Suppressor macrophage treated with lipopolysaccharide for 1 hour (primary cell): ENCODE data around the gene NDUFAF4.

Experiments
- DNase-seq, 3 donors: peaks; one replicate each; pipeline ENCODE4 v3.0.0-alpha.2; 2020 to 2022

The NDUFAF4 gene

GRCh38 chr6:96897396-96898240 is at the start of gene NDUFAF4:
Gene NDUFAF4, minus strand, starts transcription at chr6:96897891. Its CDS starts 90 bp downstream, at chr6:96897801.
- DNase-seq, result peak; percentile 97 to 99 (median 98)

GRCh38 chr6:96947055-96947454 is 49.4 kb upstream of the NDUFAF4 start:
- no peak for DNase-seq

GRCh38 chr6:96943555-96944215 is 46.0 kb upstream of the NDUFAF4 start:
- no peak for DNase-seq

- no peak for DNase-seq
These were observed 45.0 kb upstream of the NDUFAF4 start for GRCh38 chr6:96942676-96943075.

- no peak for DNase-seq
These were observed 42.6 kb upstream of the NDUFAF4 start for GRCh38 chr6:96940322-96940721.

GRCh38 chr6:96939007-96939805 is 41.5 kb upstream of the NDUFAF4 start:
- DNase-seq, result peak; percentile 5 to 36 (median 15)

GRCh38 chr6:96934087-96934486 is 36.4 kb upstream of the NDUFAF4 start:
- no peak for DNase-seq

- DNase-seq, result no peak
These were observed 33.5 kb upstream of the NDUFAF4 start for GRCh38 chr6:96931198-96931597.

- DNase-seq, result no peak
These were observed 32.0 kb upstream of the NDUFAF4 start for GRCh38 chr6:96929741-96930140.

GRCh38 chr6:96927660-96928059 is 30.0 kb upstream of the NDUFAF4 start:
- no peak for DNase-seq

GRCh38 chr6:96926425-96926824 is 28.7 kb upstream of the NDUFAF4 start:
- DNase-seq, result no peak

GRCh38 chr6:96925290-96925687 is 27.6 kb upstream of the NDUFAF4 start:
- DNase-seq, result no peak

GRCh38 chr6:96923871-96924493 is 26.3 kb upstream of the NDUFAF4 start:
- DNase-seq, result no peak

- no peak for DNase-seq
These were observed 25.7 kb upstream of the NDUFAF4 start for GRCh38 chr6:96923400-96923799.

- DNase-seq, result peak; percentile 26 to 31 (median 28)
These were observed 19.4 kb upstream of the NDUFAF4 start for GRCh38 chr6:96917098-96917497.

- DNase-seq, result no peak
These were observed 15.9 kb upstream of the NDUFAF4 start for GRCh38 chr6:96913621-96914020.

- no peak for DNase-seq
These were observed 14.1 kb upstream of the NDUFAF4 start for GRCh38 chr6:96911751-96912150.

- no peak for DNase-seq
These were observed 13.5 kb upstream of the NDUFAF4 start for GRCh38 chr6:96911171-96911570.

GRCh38 chr6:96909811-96910210 is 12.1 kb upstream of the NDUFAF4 start:
- no peak for DNase-seq

- DNase-seq, result peak; percentile 18 to 39 (median 32)
These were observed 9.8 kb upstream of the NDUFAF4 start for GRCh38 chr6:96907498-96907897.

- no peak for DNase-seq
These were observed 3.2 kb upstream of the NDUFAF4 start for GRCh38 chr6:96900873-96901272.

GRCh38 chr6:96899451-96899998 is 1.8 kb upstream of the NDUFAF4 start:
- DNase-seq, result no peak

GRCh38 chr6:96899019-96899418 is 1.3 kb upstream of the NDUFAF4 start:
- DNase-seq, result peak; percentile 62 to 69 (median 65)
